IMR-90 (cell line): Measurements from ENCODE around the gene NFIA. TPM values are rescaled to one million over a fixed set of nuclear protein-coding genes. Genes with fewer than 3 reads are reported as not detected.

Experiments used
- ATAC-seq: fragments of 200-7000 bp; cut with Tn5 transposase; 2 replicates; pipeline ENCODE4 v1.9.1; 2020; ENCODE audit warnings: low read depth, mild to moderate bottlenecking, moderate library complexity
- BruUV-seq: library from RNA; stranded (reverse); fragments of 400-500 nt; replicated peaks from 2 replicates; lab custom pipeline; 2021; lab: Mats Ljungman, UMichigan
- CTCF ChIA-PET: fragments of 300-600 bp; formaldehyde crosslinking; extraction: SDS; loops from one replicate; lab custom pipeline; 2021; ENCODE audit warnings: antibody characterized with exemption; lab: Yijun Ruan, JAX
- POLR2A ChIA-PET: fragments of 300-600 bp; sonication (Branson Sonifier 250); formaldehyde crosslinking; loops from one replicate; lab custom pipeline; 2022; ENCODE audit warnings: antibody characterized with exemption; ENCODE audit not compliant: unreplicated experiment; lab: Charles Lee
- DNase-seq: peaks from one replicate; pipeline ENCODE4 v3.0.0; 2013
- H2AFZ ChIP-seq: replicated peaks from 2 replicates; pipeline ENCODE3; 2013; ENCODE audit warnings: low read length, mild to moderate bottlenecking; ENCODE audit not compliant: poor library complexity
- H2AK5ac ChIP-seq: 2 replicates; pipeline ENCODE4 v1.6.1; 2013; ENCODE audit warnings: low read depth, low read length, inconsistent platforms
- H2AK9ac ChIP-seq: replicated peaks from 2 replicates; pipeline ENCODE3; 2013; ENCODE audit warnings: mild to moderate bottlenecking, low read depth, low read length, moderate library complexity; ENCODE audit not compliant: poor library complexity
- H2BK120ac ChIP-seq: 2 replicates; pipeline ENCODE4 v1.6.1; 2013; ENCODE audit warnings: low read depth, low read length, inconsistent platforms
- H2BK15ac ChIP-seq: 3 replicates; pipeline ENCODE4 v1.6.1; 2013; ENCODE audit warnings: low read depth, low read length, inconsistent platforms
- H2BK20ac ChIP-seq: 2 replicates; pipeline ENCODE4 v1.6.1; 2013; ENCODE audit warnings: low read depth, mild to moderate bottlenecking, inconsistent platforms, low read length, moderate library complexity
- H2BK5ac ChIP-seq: 2 replicates; pipeline ENCODE4 v1.6.1; 2013; ENCODE audit warnings: mild to moderate bottlenecking, low read depth, low read length, inconsistent platforms; ENCODE audit not compliant: poor library complexity, severe bottlenecking
- H3K14ac ChIP-seq: replicated peaks from 2 replicates; pipeline ENCODE4 v1.6.1; 2013; ENCODE audit warnings: low read depth, low read length, inconsistent platforms
- H3K18ac ChIP-seq: 2 replicates; pipeline ENCODE4 v1.6.1; 2013; ENCODE audit warnings: low read depth, low read length, control low read depth
- H3K23ac ChIP-seq: 2 replicates; pipeline ENCODE4 v1.6.1; 2013; ENCODE audit warnings: low read depth, low read length, inconsistent platforms
- H3K27ac ChIP-seq: 2 replicates; pipeline ENCODE4 v1.5.1; 2013; ENCODE audit warnings: mild to moderate bottlenecking, control low read depth, low read length; ENCODE audit not compliant: insufficient read depth
- H3K27me3 ChIP-seq: 2 replicates; pipeline ENCODE4 v1.6.1; 2013; ENCODE audit warnings: low read length; ENCODE audit not compliant: control insufficient read depth, insufficient read depth
- H3K36me3 ChIP-seq: 2 replicates; pipeline ENCODE4 v1.6.1; 2013; ENCODE audit warnings: low read length, mixed read lengths; ENCODE audit not compliant: control insufficient read depth, insufficient read depth
- H3K4ac ChIP-seq: 2 replicates; pipeline ENCODE4 v1.6.1; 2013; ENCODE audit warnings: low read depth, low read length, inconsistent platforms
- H3K4me1 ChIP-seq: 2 replicates; pipeline ENCODE4 v1.6.1; 2013; ENCODE audit warnings: low read length, mixed read lengths; ENCODE audit not compliant: control insufficient read depth, insufficient read depth
- H3K4me2 ChIP-seq: 2 replicates; pipeline ENCODE4 v1.6.1; 2013; ENCODE audit warnings: low read depth, mild to moderate bottlenecking, control low read depth, low read length, moderate library complexity
- H3K4me3 ChIP-seq: 2 replicates; pipeline ENCODE4 v1.5.1; 2013; ENCODE audit warnings: low read depth, mild to moderate bottlenecking, control low read depth, low read length, moderate library complexity; ENCODE audit not compliant: insufficient read depth
- H3K56ac ChIP-seq: 2 replicates; pipeline ENCODE4 v1.6.1; 2013; ENCODE audit warnings: low read length, inconsistent platforms; ENCODE audit not compliant: insufficient read depth; ENCODE audit errors: extremely low read depth
- H3K79me1 ChIP-seq, 2 experiments: 2 replicates each; pipeline ENCODE4 v1.6.1; 2013; ENCODE audit warnings: low read length in 2 of 2, inconsistent platforms in 1 of 2, low read depth in 1 of 2
- H3K9ac ChIP-seq: 2 replicates; pipeline ENCODE4 v1.6.1; 2013; ENCODE audit warnings: low read depth, low read length, control low read depth
- H3K9me1 ChIP-seq: 2 replicates; pipeline ENCODE4 v1.6.1; 2013; ENCODE audit warnings: low read length, inconsistent platforms; ENCODE audit not compliant: insufficient read depth
- H3K9me3 ChIP-seq: 2 replicates; pipeline ENCODE4 v1.6.1; 2013; ENCODE audit warnings: low read length; ENCODE audit not compliant: control insufficient read depth, insufficient read depth
- H4K20me1 ChIP-seq: 2 replicates; pipeline ENCODE4 v1.6.1; 2013; ENCODE audit warnings: low read length, inconsistent platforms; ENCODE audit not compliant: insufficient read depth
- H4K5ac ChIP-seq: 2 replicates; pipeline ENCODE4 v1.6.1; 2013; ENCODE audit warnings: mild to moderate bottlenecking, low read depth, low read length, control low read depth
- H4K8ac ChIP-seq, 2 experiments: 2 replicates each; pipeline ENCODE4 v1.6.1; 2013; ENCODE audit warnings: low read depth in 2 of 2, low read length in 2 of 2, control low read depth in 1 of 2, inconsistent platforms in 1 of 2
- H4K91ac ChIP-seq: 2 replicates; pipeline ENCODE4 v1.6.1; 2013; ENCODE audit warnings: low read depth, low read length, inconsistent platforms; ENCODE audit not compliant: insufficient read depth
- CEBPB ChIP-seq: IDR thresholded peaks from 2 replicates; pipeline ENCODE4 v1.6.1; 2012; ENCODE audit warnings: low read depth, low read length, improper control_type of control experiment
- FOS ChIP-seq: fragments of 150-350 bp; IDR thresholded peaks from 2 replicates; pipeline ENCODE4 v1.6.1; 2016; ENCODE audit warnings: low read depth, low read length
- POLR2A ChIP-seq: IDR thresholded peaks from 2 replicates; pipeline ENCODE4 v1.6.1; 2012; ENCODE audit warnings: mild to moderate bottlenecking, low read depth, low read length
- RAD21 ChIP-seq: IDR thresholded peaks from 2 replicates; pipeline ENCODE4 v1.6.1; 2012; ENCODE audit warnings: low read length, improper control_type of control experiment
- RFX5 ChIP-seq: IDR thresholded peaks from 2 replicates; pipeline ENCODE4 v1.8.0; 2012; ENCODE audit warnings: low read depth, mild to moderate bottlenecking, low read length, moderate library complexity
- whole genome bisulfite sequencing, 2 experiments: methylation state at CpG; one replicate each; pipeline versions ENCODE4 v1.1.5 to v1.1.7; 2013; ENCODE audit warnings: missing lambda C conversion rate in 2 of 2; ENCODE audit not compliant: insufficient read length in 1 of 2; ENCODE audit errors: extremely low coverage in 2 of 2; 5-methylcytosine and 5-hydroxymethylcytosine counted together
- dilution Hi-C: fragments of 300-500 bp; cut with HindIII; formaldehyde crosslinking; loops from one replicate; pipeline ENCODE4 v1.14.3; 2018; ENCODE audit warnings: low sequenced_read_pairs; ENCODE audit not compliant: unreplicated experiment
- in situ Hi-C: fragments of 300-500 bp; cut with MboI; formaldehyde crosslinking; loops from 3 replicates; pipeline ENCODE4 v1.14.3; 2019; ENCODE audit warnings: low sequenced_read_pairs, inconsistent platforms, mixed read lengths
- intact Hi-C: fragments of 100-400 bp; cut with micrococcal nuclease; formaldehyde crosslinking; loops from 2 replicates; pipeline ENCODE4 v1.10.0; 2022
- polyA plus RNA-seq, 3 experiments: library from polyadenylated mRNA; depleted of rRNA; stranded (reverse); fragments of >200 nt; gene quantifications; 2 replicates each; pipeline ENCODE4 v1.2.3, GENCODE V29; 2012; ENCODE audit warnings: low replicate concordance in 1 of 3
- total RNA-seq: library from RNA; depleted of rRNA; stranded (reverse); fragments of >200 nt; gene quantifications from 2 replicates; pipeline ENCODE4 v1.2.3, GENCODE V29; 2012
- TF ChIP-seq, protein P1 (sequence below): fragments of 150-350 bp; IDR thresholded peaks from 2 replicates; pipeline ENCODE4 v1.6.1; 2017; ENCODE audit warnings: mild to moderate bottlenecking, antibody characterized with exemption, low read length, low read depth

The NFIA gene
- total and polyA plus RNA-seq, 2 of the 4 experiments (the other 2 are of a cell fraction) = 1.6 to 2.2 TPM

GRCh38 chr1:61245696-61246400, 163.5 kb downstream of the NFIA start:
- intact Hi-C loops (no loop called here), dilution Hi-C loops (no loop called here), in situ Hi-C loops (no loop called here)
- H3K27me3 ChIP-seq = no peaks in the 10 kb centered on the region; the same call in 1 of the 2 replicates
- H2BK20ac ChIP-seq = no peak overlapping the region
- H3K9me3 ChIP-seq = no peaks in the 10 kb centered on the region
- no peaks in the 10 kb centered on the region for H3K9me1 ChIP-seq
- H2BK120ac ChIP-seq = no peak overlapping the region
- TF ChIP-seq CEBPB (no peak), RFX5 (no peak), RAD21 (no peak), POLR2A (no peak), FOS (no peak)
- TF ChIP-seq, protein P1, sequence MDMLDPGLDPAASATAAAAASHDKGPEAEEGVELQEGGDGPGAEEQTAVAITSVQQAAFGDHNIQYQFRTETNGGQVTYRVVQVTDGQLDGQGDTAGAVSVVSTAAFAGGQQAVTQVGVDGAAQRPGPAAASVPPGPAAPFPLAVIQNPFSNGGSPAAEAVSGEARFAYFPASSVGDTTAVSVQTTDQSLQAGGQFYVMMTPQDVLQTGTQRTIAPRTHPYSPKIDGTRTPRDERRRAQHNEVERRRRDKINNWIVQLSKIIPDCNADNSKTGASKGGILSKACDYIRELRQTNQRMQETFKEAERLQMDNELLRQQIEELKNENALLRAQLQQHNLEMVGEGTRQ = no peak
- H3K27ac ChIP-seq = no peak overlapping the region
- POLR2A ChIA-PET = no interaction called here
- no peak overlapping the region for H4K5ac ChIP-seq
- H2AK9ac ChIP-seq = no peak overlapping the region
- no peak overlapping the region for H2BK5ac ChIP-seq
- H3K4me1 ChIP-seq = peaks cover 2% of the 10 kb centered on the region; the same call in 1 of the 2 replicates
- no peak for DNase-seq
- H4K20me1 ChIP-seq = no peaks in the 10 kb centered on the region
- no peak overlapping the region for H3K4me2 ChIP-seq
- H2BK15ac ChIP-seq = no peak overlapping the region
- no peak for ATAC-seq
- H3K79me1 ChIP-seq = no peaks in the 10 kb centered on the region
- 84% methylated on average over 2 of the region's 7 CpGs; no CpG with 5 or more reads in 1 of the 2 experiments for WGBS, 2 experiments
- H3K56ac ChIP-seq = no peak overlapping the region
- H3K18ac ChIP-seq = no peak overlapping the region
- H3K4me3 ChIP-seq = no peak overlapping the region
- H3K14ac ChIP-seq = no peak overlapping the region
- H3K4ac ChIP-seq = no peak overlapping the region
- CTCF ChIA-PET = no interaction called here
- no peak overlapping the region for H4K91ac ChIP-seq
- H3K36me3 ChIP-seq = no peaks in the 10 kb centered on the region
- no peak overlapping the region for H2AK5ac ChIP-seq
- no peak overlapping the region for H2AFZ ChIP-seq
- no peak overlapping the region for H3K9ac ChIP-seq
- H4K8ac ChIP-seq = no peak overlapping the region
- no TSS peak for BruUV-seq
- H3K23ac ChIP-seq = no peak overlapping the region
